ENCODE results near the gene HSPB6.

DNA sequence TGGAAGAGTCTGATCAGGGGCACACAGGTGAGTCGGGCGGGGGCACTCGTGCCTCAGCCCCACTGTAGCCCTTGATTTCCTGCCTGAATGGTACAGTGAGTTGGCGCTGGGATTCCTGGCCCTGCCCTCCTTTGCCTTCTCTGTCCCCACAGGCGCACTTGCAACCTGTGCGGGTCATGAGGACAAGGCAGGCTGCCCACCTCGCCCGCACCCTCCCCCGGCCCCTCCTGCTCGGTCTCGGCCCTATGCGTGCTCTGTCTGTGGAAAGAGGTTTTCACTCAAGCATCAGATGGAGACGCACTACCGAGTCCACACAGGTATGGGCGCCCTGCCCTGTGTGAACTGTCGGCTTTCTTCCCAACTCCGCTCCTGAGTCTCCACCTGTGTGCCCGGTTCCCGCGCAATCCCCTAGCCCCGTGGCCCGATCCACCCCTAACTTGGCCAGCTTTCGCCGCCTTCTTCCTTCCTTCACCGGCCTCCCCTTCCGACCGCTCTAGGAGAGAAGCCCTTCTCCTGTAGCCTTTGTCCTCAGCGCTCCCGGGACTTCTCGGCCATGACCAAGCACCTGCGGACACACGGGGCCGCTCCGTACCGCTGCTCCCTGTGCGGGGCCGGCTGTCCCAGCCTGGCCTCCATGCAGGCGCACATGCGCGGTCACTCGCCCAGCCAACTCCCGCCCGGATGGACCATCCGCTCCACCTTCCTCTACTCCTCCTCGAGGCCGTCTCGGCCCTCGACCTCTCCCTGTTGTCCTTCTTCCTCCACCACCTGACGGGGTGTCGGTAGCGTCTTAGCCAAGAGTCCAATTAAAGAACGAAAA is 40.6 kb downstream of the HSPB6 start:
- TF ChIP-seq, protein P1, sequence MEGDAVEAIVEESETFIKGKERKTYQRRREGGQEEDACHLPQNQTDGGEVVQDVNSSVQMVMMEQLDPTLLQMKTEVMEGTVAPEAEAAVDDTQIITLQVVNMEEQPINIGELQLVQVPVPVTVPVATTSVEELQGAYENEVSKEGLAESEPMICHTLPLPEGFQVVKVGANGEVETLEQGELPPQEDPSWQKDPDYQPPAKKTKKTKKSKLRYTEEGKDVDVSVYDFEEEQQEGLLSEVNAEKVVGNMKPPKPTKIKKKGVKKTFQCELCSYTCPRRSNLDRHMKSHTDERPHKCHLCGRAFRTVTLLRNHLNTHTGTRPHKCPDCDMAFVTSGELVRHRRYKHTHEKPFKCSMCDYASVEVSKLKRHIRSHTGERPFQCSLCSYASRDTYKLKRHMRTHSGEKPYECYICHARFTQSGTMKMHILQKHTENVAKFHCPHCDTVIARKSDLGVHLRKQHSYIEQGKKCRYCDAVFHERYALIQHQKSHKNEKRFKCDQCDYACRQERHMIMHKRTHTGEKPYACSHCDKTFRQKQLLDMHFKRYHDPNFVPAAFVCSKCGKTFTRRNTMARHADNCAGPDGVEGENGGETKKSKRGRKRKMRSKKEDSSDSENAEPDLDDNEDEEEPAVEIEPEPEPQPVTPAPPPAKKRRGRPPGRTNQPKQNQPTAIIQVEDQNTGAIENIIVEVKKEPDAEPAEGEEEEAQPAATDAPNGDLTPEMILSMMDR (IDR thresholded peaks at IDR 0.05; ENCODE audit: insufficient read depth, low read depth, low read length) = no peak
- no peak for TF ChIP-seq EZH2 (IDR thresholded peaks at IDR 0.05; ENCODE audit: insufficient read depth, low read length)

Measured in astrocyte (in vitro differentiated cells and primary cell).